Small intestine (tissue), 7 donors: ENCODE measurements around the gene SSBP2. TPM values are rescaled to one million over a fixed set of nuclear protein-coding genes. Genes with fewer than 3 reads are reported as not detected.
"Not testable (repeated sequence)": the region's sequence is repeated elsewhere in the genome, so short reads cannot be mapped to it uniquely, and the experiment has no call there.

Source experiments
- DNase-seq, 2 donors: peaks; one replicate each; pipeline versions ENCODE4 v3.0.0 to v3.0.0-alpha.2; 2013
- FAIRE-seq: peaks from 2 replicates; lab custom pipeline; 2012; peaks lifted over from hg19 to GRCh38; lab: Jason Lieb, UNC
- H3K27ac ChIP-seq, 3 donors: one replicate each; pipeline ENCODE4 v1.5.1; 2013; ENCODE audit warnings: low read length in 2 of 3, mild to moderate bottlenecking in 2 of 3, control low read depth in 1 of 3, inconsistent platforms in 1 of 3, low read depth in 1 of 3, moderate library complexity in 1 of 3
- H3K27me3 ChIP-seq, 3 donors: one replicate each; pipeline ENCODE4 v1.6.1; 2013; ENCODE audit warnings: low read length in 3 of 3, inconsistent platforms in 1 of 3; ENCODE audit not compliant: control insufficient read depth in 3 of 3, insufficient read depth in 3 of 3
- H3K36me3 ChIP-seq, 3 donors: one replicate each; pipeline ENCODE4 v1.6.1; 2013; ENCODE audit warnings: low read length in 3 of 3, inconsistent platforms in 1 of 3, low read depth in 1 of 3, mild to moderate bottlenecking in 1 of 3, moderate library complexity in 1 of 3; ENCODE audit not compliant: control insufficient read depth in 3 of 3, insufficient read depth in 2 of 3
- H3K4me1 ChIP-seq, 3 donors: one replicate each; pipeline ENCODE4 v1.6.1; 2013; ENCODE audit warnings: low read length in 2 of 3, inconsistent platforms in 1 of 3, low read depth in 1 of 3, mild to moderate bottlenecking in 1 of 3, moderate library complexity in 1 of 3; ENCODE audit not compliant: control insufficient read depth in 3 of 3, insufficient read depth in 2 of 3
- H3K4me3 ChIP-seq, 3 donors: one replicate each; pipeline ENCODE4 v1.5.1; 2013; ENCODE audit warnings: low read length in 3 of 3, control low read depth in 1 of 3, inconsistent platforms in 1 of 3, low read depth in 1 of 3, mild to moderate bottlenecking in 1 of 3, moderate library complexity in 1 of 3
- H3K9me3 ChIP-seq, 2 donors: one replicate each; pipeline ENCODE4 v1.6.1; 2013; ENCODE audit warnings: low read depth in 1 of 2, low read length in 1 of 2; ENCODE audit not compliant: control insufficient read depth in 2 of 2, insufficient read depth in 1 of 2
- WGBS, 3 donors: extraction: QIAGEN DNeasy Blood & Tissue Kit; methylation state at CpG; one replicate each; pipeline ENCODE4 v1.1.7; 2013; 5-methylcytosine and 5-hydroxymethylcytosine counted together
- polyA plus RNA-seq, 4 donors: library from polyadenylated mRNA; stranded (reverse) in 3 of 4; unstranded in 1 of 4; fragments of 200-250 nt in 3 of 4; fragments of 120-200 nt in 1 of 4; gene quantifications; one replicate each; pipeline versions ENCODE4 v1.2.1 to v1.2.3, GENCODE V29; 2013
- donor health status: healthy with polysubstance abuse.
- donor health status: control.
- donor health status: control.
- donor health status: Bipolar disorder and iron deficiency.
- donor health status: healthy.

SSBP2 gene
- polyA plus RNA-seq, 4 donors: 2.9 to 17.9 (median 11.8) TPM

DNA sequence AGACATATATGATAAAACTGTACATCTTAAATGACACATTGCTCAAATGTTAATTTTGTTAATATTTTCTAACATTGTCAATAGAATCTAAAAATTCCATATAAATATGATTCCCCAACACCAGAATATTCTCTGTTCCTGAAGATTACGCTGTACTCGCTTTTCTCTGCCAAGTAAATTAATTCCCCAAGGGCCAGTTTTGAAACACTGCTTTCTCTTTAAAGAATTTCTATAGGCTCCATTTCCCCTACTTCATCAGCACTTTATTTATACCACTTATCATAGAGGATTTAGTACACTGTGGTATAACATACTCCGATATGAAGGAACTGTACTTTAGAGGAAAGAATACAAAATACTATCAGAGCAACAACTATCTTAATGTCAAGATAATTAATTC lies 255.6 kb downstream of the SSBP2 start:
- FAIRE-seq (no peak), DNase-seq (no peak)
- 93 to 97% (median 95%) methylated on average over 3 of the region's 3 CpGs for WGBS, 3 donors
- no peak overlapping the region for H3K4me3 ChIP-seq
- H3K9me3 ChIP-seq: no peaks in the 10 kb centered on the region
- H3K27ac ChIP-seq: no peak overlapping the region
- H3K36me3 ChIP-seq: no peaks in the 10 kb centered on the region
- no peaks in the 10 kb centered on the region for H3K27me3 ChIP-seq
- H3K4me1 ChIP-seq: no peaks in the 10 kb centered on the region

DNA sequence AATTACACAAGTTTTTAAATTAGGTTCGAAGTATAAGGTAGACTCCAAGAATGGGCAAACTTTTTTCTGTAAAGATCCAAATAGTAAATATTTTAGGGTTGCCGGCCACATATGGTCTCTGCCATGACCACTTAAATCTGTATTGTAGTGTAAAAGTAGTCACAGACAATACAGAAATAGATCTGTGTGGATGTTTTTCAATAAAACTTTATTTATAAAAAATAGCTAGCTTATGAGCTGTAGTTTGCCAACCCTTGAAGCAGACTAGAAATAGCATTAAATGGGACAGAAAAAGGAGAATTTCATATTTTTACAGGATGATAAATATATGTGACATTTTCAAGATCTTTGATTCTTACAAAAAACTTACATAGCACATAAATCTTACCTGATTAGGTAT lies 262.0 kb downstream of the SSBP2 start:
- no peak for FAIRE-seq

DNA sequence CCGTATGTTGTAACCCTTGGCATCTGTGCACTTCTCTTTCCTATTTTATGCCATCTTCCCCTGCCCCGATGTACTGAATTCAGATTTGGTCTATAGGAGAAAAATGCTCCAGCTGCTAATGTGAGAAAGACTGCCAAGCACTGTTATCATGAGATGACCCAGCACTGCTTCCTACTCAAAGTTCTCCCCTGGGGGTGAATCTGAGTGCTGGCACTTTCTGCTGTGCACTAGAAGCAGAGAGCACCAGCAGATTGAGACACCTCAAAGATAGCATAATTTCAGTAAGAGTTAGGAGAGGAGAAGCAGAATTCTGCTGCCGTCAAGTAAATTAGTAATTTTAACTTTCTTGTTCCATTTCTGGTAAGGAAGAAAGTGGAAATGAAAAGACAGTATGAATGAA lies 264.2 kb downstream of the SSBP2 start:
- WGBS, 3 donors: 89 to 95% (median 94%) methylated on average over 3 of the region's 3 CpGs
- H3K27me3 ChIP-seq: no peaks in the 10 kb centered on the region
- no peak for DNase-seq
- no peaks in the 10 kb centered on the region for H3K9me3 ChIP-seq
- FAIRE-seq: no peak
- no peak overlapping the region for H3K27ac ChIP-seq
- H3K4me1 ChIP-seq: no peaks in the 10 kb centered on the region
- no peak overlapping the region for H3K4me3 ChIP-seq
- H3K36me3 ChIP-seq: no peaks in the 10 kb centered on the region

More for the DNA sequence above, 262.0 kb downstream of the SSBP2 start:
- 96 to 99% (median 99%) methylated on average over 2 of the region's 2 CpGs for WGBS, 3 donors
- no peaks in the 10 kb centered on the region for H3K36me3 ChIP-seq
- H3K27me3 ChIP-seq: no peaks in the 10 kb centered on the region
- H3K4me3 ChIP-seq: no peak overlapping the region
- no peak for DNase-seq
- H3K9me3 ChIP-seq: no peaks in the 10 kb centered on the region
- H3K4me1 ChIP-seq: no peaks in the 10 kb centered on the region
- H3K27ac ChIP-seq: no peak overlapping the region

DNA sequence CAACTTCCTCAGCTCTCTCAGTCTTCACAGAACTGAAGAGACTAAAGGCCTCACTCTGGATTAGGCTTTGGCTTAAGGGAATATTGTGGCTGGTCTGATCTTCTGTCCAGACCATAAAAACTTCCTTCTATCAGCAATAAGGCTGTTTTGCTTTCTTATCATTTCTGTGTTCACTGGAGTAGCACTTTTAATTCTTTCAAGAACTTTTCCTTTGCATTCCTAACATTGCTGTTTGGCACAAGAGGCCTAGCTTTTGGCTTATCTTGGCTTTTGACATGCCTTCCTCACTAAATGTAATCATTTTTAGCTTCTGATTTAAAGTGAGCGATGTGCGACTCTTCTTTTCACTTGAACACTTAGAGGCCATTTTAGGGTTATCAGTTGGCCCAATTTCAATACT lies 268.3 kb downstream of the SSBP2 start:
- H3K27me3 ChIP-seq: no peaks in the 10 kb centered on the region
- no peaks in the 10 kb centered on the region for H3K9me3 ChIP-seq
- 88 to 98% (median 92%) methylated on average over 2 of the region's 2 CpGs for WGBS, 3 donors
- H3K27ac ChIP-seq: no peak overlapping the region
- DNase-seq (no peak), FAIRE-seq (no peak)
- no peaks in the 10 kb centered on the region for H3K4me1 ChIP-seq
- H3K4me3 ChIP-seq: no peak overlapping the region
- H3K36me3 ChIP-seq: no peaks in the 10 kb centered on the region

DNA sequence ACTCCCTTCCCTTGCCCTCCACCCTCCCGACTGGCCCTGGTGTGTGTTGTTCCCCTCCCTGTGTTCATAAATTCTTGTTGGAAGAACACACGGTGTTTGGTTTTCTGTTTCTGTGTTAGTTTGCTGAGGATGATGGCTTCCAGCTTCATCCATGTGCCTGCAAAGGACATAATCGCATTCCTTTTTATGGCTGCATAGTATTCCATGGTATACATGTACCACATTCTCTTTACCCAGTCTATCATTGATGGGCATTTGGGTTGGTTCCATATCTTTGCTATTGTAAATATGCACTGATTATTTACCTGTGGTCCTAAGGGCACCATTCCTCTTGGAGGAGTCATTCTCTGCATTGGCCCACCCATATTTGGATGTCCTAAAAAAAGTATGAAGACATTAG lies 277.5 kb downstream of the SSBP2 start:
- not testable (repeated sequence) for FAIRE-seq, H3K4me3 ChIP-seq, H3K36me3 ChIP-seq, H3K9me3 ChIP-seq, H3K27me3 ChIP-seq, H3K27ac ChIP-seq, DNase-seq, H3K4me1 ChIP-seq
- 94 to 99% (median 99%) methylated on average over 3 of the region's 3 CpGs for WGBS, 3 donors

DNA sequence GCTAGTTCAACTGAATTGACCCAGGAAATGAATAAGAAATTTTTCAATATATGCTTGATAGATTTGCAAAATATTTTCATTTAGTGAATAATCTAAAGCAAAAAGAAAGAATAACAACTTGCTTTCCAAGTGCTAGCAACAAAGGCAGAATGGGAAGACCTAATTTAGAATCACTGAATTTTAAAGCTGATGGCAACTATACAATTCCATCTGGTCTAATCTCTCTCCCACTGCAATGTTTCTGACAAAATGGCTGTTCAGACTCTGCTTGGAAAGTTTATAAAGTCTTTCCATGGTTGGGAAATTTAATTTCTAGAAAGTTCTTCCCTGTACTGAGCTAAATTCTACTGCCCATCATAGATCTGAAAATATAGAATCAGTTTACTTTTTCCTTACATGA lies 281.2 kb downstream of the SSBP2 start:
- no peak for FAIRE-seq
- Histone ChIP-seq H3K36me3 (peaks cover 0 to 2% (median 0%) of the 10 kb centered on the region in 3 donors), H3K9me3 (no peaks in the 10 kb centered on the region)

DNA sequence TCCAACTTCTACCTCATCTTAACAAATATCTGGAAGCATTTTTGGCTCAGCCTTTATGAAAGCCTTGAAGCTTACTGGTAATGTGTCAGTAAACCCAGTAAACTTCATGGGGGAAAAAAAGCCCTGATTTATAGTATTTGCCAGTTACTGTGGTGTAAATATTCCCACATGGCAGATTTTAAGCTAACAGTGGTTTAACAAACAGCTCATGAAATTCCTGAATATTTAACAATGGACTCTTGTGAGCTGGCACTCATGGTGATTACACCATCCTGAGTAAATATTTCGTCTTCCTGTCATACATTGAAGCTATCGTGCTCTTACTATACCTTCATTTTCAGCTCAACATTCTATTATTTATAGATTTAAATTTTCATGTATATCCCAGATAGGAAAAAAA lies 300.0 kb downstream of the SSBP2 start:
- H3K27ac ChIP-seq: no peak overlapping the region
- WGBS, 3 donors: 83 to 90% (median 90%) methylated on average over 2 of the region's 2 CpGs
- no peak for FAIRE-seq
- H3K4me3 ChIP-seq: no peak overlapping the region
- H3K4me1 ChIP-seq: no peaks in the 10 kb centered on the region
- H3K36me3 ChIP-seq: peaks cover 0 to 2% (median 0%) of the 10 kb centered on the region in 3 donors
- no peaks in the 10 kb centered on the region for H3K27me3 ChIP-seq
- no peak for DNase-seq
- H3K9me3 ChIP-seq: no peaks in the 10 kb centered on the region

More for the DNA sequence above, 281.2 kb downstream of the SSBP2 start:
- DNase-seq: no peak
- Histone ChIP-seq H3K4me1 (no peaks in the 10 kb centered on the region), H3K27me3 (no peaks in the 10 kb centered on the region), H3K4me3 (no peak overlapping the region), H3K27ac (no peak overlapping the region)

DNA sequence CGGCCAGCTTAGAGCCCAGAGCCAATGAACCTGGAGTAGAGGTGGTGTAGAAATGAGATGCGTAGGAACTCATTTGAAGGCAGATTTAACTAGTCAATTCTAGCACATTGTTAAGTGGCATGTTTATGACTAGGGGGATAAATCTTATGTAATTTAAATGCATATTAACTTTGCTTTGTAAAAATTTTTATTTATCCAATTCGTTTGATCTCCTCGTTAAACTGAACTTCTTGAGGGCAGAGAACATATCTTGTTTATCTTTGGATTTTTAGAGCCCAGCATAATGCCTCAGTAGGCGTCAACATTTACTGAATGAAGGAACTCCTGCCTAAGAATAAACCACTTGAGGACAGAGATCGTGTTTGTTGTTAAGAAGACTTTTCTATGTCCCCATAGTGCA lies 315.9 kb downstream of the SSBP2 start:
- H3K27me3 ChIP-seq: no peaks in the 10 kb centered on the region
- DNase-seq (no peak), FAIRE-seq (no peak)
- H3K9me3 ChIP-seq: no peaks in the 10 kb centered on the region
- no peak overlapping the region for H3K4me3 ChIP-seq
- peaks cover 0 to 2% (median 0%) of the 10 kb centered on the region in 3 donors for H3K36me3 ChIP-seq
- H3K4me1 ChIP-seq: no peaks in the 10 kb centered on the region
- 76 to 82% (median 77%) methylated on average over 6 of the region's 6 CpGs for WGBS, 3 donors
- no peak overlapping the region for H3K27ac ChIP-seq

DNA sequence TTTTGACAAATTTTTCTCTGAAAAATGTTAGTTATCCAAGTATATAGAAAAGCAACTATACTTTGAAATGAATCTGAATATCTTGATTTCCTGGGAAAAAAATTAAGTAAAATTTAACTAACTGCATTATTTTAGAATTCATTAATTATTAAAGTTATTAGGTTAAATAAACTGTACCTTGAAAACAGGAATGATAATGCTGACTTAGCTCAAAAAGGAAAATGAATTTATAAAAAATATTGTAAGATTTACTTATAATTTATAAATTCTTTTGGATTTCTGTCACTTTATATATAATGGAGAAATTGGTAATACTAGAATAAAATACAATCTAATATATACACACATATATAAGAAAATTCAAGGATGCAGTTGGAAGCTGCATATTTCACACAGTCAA lies 320.9 kb downstream of the SSBP2 start:
- FAIRE-seq (peak; percentile 44), DNase-seq (no peak)
- no peaks in the 10 kb centered on the region for H3K4me1 ChIP-seq
- no peaks in the 10 kb centered on the region for H3K9me3 ChIP-seq
- no peak overlapping the region for H3K4me3 ChIP-seq
- no peak overlapping the region for H3K27ac ChIP-seq
- no peaks in the 10 kb centered on the region for H3K27me3 ChIP-seq
- H3K36me3 ChIP-seq: no peaks in the 10 kb centered on the region
